RWPE2 (cell line): Measurements from ENCODE around the gene GPER1.
A peak's percentile ranks its signal among the peaks of the same experiment; 100 is the strongest.
"Not testable (repeated sequence)": the region's sequence is repeated elsewhere in the genome, so short reads cannot be mapped to it uniquely, and the experiment has no call there.

ENCODE experiments used
- ATAC-seq: fragments of 200-7000 bp; cut with Tn5 transposase; 3 replicates; pipeline ENCODE4 v1.9.1; 2021; ENCODE audit warnings: low read depth
- DNase-seq: peaks from one replicate; pipeline ENCODE4 v3.0.0-alpha.2; 2020; ENCODE audit warnings: low spot score
- H3K27ac ChIP-seq: fragments of 450-650 bp; 2 replicates; pipeline ENCODE4 v1.5.1; 2017; ENCODE audit warnings: mild to moderate bottlenecking; ENCODE audit not compliant: poor library complexity, severe bottlenecking
- H3K27me3 ChIP-seq: fragments of 250-450 bp; sonication (Bioruptor Pico); 2 replicates; pipeline ENCODE4 v1.5.1; 2021; ENCODE audit warnings: mild to moderate bottlenecking, moderate library complexity; ENCODE audit not compliant: insufficient read depth, poor library complexity, severe bottlenecking
- H3K36me3 ChIP-seq: fragments of 250-450 bp; sonication (Bioruptor Pico); 2 replicates; pipeline ENCODE4 v1.5.1; 2020; ENCODE audit warnings: low read depth, mild to moderate bottlenecking, moderate library complexity
- H3K4me1 ChIP-seq: fragments of 250-450 bp; sonication (Bioruptor Pico); 2 replicates; pipeline ENCODE4 v1.5.1; 2021; ENCODE audit warnings: mild to moderate bottlenecking, moderate library complexity; ENCODE audit not compliant: insufficient read depth, poor library complexity, severe bottlenecking
- H3K4me3 ChIP-seq: fragments of 250-450 bp; sonication (Bioruptor Pico); 2 replicates; pipeline ENCODE4 v1.5.1; 2021; ENCODE audit warnings: mild to moderate bottlenecking, moderate library complexity; ENCODE audit not compliant: severe bottlenecking
- H3K9me3 ChIP-seq: fragments of 250-450 bp; sonication (Bioruptor Pico); 2 replicates; pipeline ENCODE4 v1.5.1; 2021; ENCODE audit warnings: mild to moderate bottlenecking, moderate library complexity; ENCODE audit not compliant: severe bottlenecking
- CTCF ChIP-seq: fragments of 450-650 bp; IDR thresholded peaks from one replicate; pipeline ENCODE4 v1.5.1; 2017; ENCODE audit warnings: mild to moderate bottlenecking, moderate library complexity; ENCODE audit not compliant: poor library complexity, severe bottlenecking

Gene GPER1

GRCh38 chr7:1087952-1088920 is at the start of gene GPER1:
Gene GPER1 (plus strand): TSS chr7:1088113. CDS start chr7:1091729, 3,616 bp downstream.
- peak; percentile 70 for ATAC-seq
- no peaks in the 10 kb centered on the region for H3K9me3 ChIP-seq
- H3K4me3 ChIP-seq = peak within 1 kb of the TSS; percentile 8
- no peaks in the 10 kb centered on the region for H3K36me3 ChIP-seq
- H3K4me1 ChIP-seq = peaks cover 21% of the 10 kb centered on the region
- TF ChIP-seq CTCF = no peak
- H3K27ac ChIP-seq = no peak within 1 kb of the TSS
- DNase-seq = no peak
- no peaks in the 10 kb centered on the region for H3K27me3 ChIP-seq

GRCh38 chr7:1040233-1040632 is 47.7 kb upstream of the GPER1 start:
- not testable (repeated sequence) for H3K27ac ChIP-seq, DNase-seq, H3K27me3 ChIP-seq, H3K9me3 ChIP-seq, ATAC-seq, H3K4me3 ChIP-seq, H3K4me1 ChIP-seq, H3K36me3 ChIP-seq

- Histone ChIP-seq H3K36me3 (no peaks in the 10 kb centered on the region), H3K4me3 (no peak overlapping the region), H3K4me1 (peaks cover 7% of the 10 kb centered on the region), H3K27ac (no peak overlapping the region), H3K27me3 (no peaks in the 10 kb centered on the region), H3K9me3 (no peaks in the 10 kb centered on the region)
- TF ChIP-seq CTCF = no peak
- ATAC-seq (no peak), DNase-seq (no peak)
Observed at GRCh38 chr7:1040790-1041189, 47.1 kb upstream of the GPER1 start.

GRCh38 chr7:1041551-1042491 is 46.1 kb upstream of the GPER1 start:
- no peak overlapping the region for H3K27ac ChIP-seq
- ATAC-seq = no peak

More at GRCh38 chr7:1041551-1042491, 46.1 kb upstream of the GPER1 start:
- Histone ChIP-seq H3K36me3 (no peaks in the 10 kb centered on the region), H3K4me1 (peaks cover 7% of the 10 kb centered on the region), H3K4me3 (no peak overlapping the region), H3K9me3 (no peaks in the 10 kb centered on the region), H3K27me3 (no peaks in the 10 kb centered on the region)
- no peak for TF ChIP-seq CTCF
- no peak for DNase-seq
